Fibroblast of the conjunctiva (primary cell): Measurements from ENCODE around the gene DNAJC22.
A peak's percentile ranks its signal among the peaks of the same experiment; 100 is the strongest.
"Not testable (repeated sequence)": the region's sequence is repeated elsewhere in the genome, so short reads cannot be mapped to it uniquely, and the experiment has no call there.

Source experiments
- DNase-seq: peaks from one replicate; pipeline ENCODE4 v3.0.0-alpha.2; 2010; ENCODE audit warnings: low read depth

The DNAJC22 gene

GRCh38 chr12:49331380-49332222 is 15.1 kb upstream of the DNAJC22 start:
- DNase-seq, result peak; percentile 64

- DNase-seq, result no peak
Measured at GRCh38 chr12:49332441-49332861, 14.2 kb upstream of the DNAJC22 start.

- DNase-seq, result no peak
Measured at GRCh38 chr12:49332891-49333371, 13.8 kb upstream of the DNAJC22 start.

- DNase-seq, result not testable (repeated sequence)
Measured at GRCh38 chr12:49333778-49334177, 12.9 kb upstream of the DNAJC22 start.

- DNase-seq, result no peak
Measured at GRCh38 chr12:49334226-49334625, 12.5 kb upstream of the DNAJC22 start.

- no peak for DNase-seq
Measured at GRCh38 chr12:49334681-49335080, 12.0 kb upstream of the DNAJC22 start.

GRCh38 chr12:49335118-49335954 is 11.4 kb upstream of the DNAJC22 start:
- DNase-seq, result no peak

GRCh38 chr12:49335955-49336644 is 10.6 kb upstream of the DNAJC22 start:
- no peak for DNase-seq

GRCh38 chr12:49336645-49337584 is 9.8 kb upstream of the DNAJC22 start, which contains the start of gene C1QL4:
TSS of gene C1QL4 (minus strand) at chr12:49337188. CDS start at chr12:49336477, 711 bp downstream.
- peak; percentile 41 for DNase-seq

GRCh38 chr12:49338830-49339463 is 7.7 kb upstream of the DNAJC22 start:
- no peak for DNase-seq

- DNase-seq, result no peak
Measured at GRCh38 chr12:49339464-49339861, 7.2 kb upstream of the DNAJC22 start.

- DNase-seq, result no peak
Measured at GRCh38 chr12:49340095-49340870, 6.4 kb upstream of the DNAJC22 start.

GRCh38 chr12:49340971-49341776 is 5.5 kb upstream of the DNAJC22 start:
- no peak for DNase-seq

GRCh38 chr12:49341777-49342065 is 5.0 kb upstream of the DNAJC22 start:
- DNase-seq, result no peak

- peak; percentile 59 for DNase-seq
Measured at GRCh38 chr12:49342066-49342913, 4.4 kb upstream of the DNAJC22 start.

- no peak for DNase-seq
Measured at GRCh38 chr12:49342914-49343731, 3.6 kb upstream of the DNAJC22 start.

GRCh38 chr12:49344486-49345050 is 2.1 kb upstream of the DNAJC22 start:
- DNase-seq, result no peak
